KOPT-K1 (cell line): ENCODE measurements around the gene ANKRD27.
"Not testable (repeated sequence)": the region's sequence is repeated elsewhere in the genome, so short reads cannot be mapped to it uniquely, and the experiment has no call there.

Source experiments
- H3K27ac ChIP-seq: fragments of 200-600 bp; sonication (generic); 2 replicates; pipeline ENCODE4 v1.5.1; 2016; ENCODE audit warnings: antibody characterized with exemption, mild to moderate bottlenecking, low read depth, low read length; ENCODE audit not compliant: poor library complexity, severe bottlenecking
- H3K36me3 ChIP-seq: fragments of 200-600 bp; sonication (generic); 2 replicates; pipeline ENCODE4 v1.5.1; 2017; ENCODE audit warnings: antibody characterized with exemption, mild to moderate bottlenecking, low read length, moderate library complexity; ENCODE audit not compliant: insufficient read depth
- H3K9me3 ChIP-seq: fragments of 200-600 bp; sonication (generic); 2 replicates; pipeline ENCODE4 v1.5.1; 2017; ENCODE audit warnings: antibody characterized with exemption, low read length, mild to moderate bottlenecking; ENCODE audit not compliant: insufficient read depth, poor library complexity, severe bottlenecking

ANKRD27 gene

DNA sequence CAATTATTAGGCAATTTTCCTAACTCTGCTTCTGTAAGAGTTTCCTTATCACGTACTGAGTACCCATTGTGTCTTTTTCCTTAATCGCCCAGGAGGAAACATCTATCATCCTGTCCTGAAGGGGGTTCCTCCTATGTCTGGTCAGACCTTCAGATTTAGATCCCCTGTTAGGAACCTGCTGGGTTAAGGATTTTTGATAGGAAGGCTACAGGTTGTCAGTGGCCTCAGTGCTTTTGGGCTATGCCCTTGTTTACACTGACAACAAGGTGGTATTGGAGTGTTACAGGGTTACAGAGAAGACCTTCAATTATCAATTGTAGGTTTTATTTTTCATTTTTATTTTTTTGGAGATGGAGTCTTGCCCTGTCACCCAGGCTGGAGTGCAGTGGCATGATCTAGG, 19.9 kb upstream of the ANKRD27 start:
- Histone ChIP-seq H3K9me3 (peaks cover 13% of the 10 kb centered on the region), H3K36me3 (peaks cover 47% of the 10 kb centered on the region)
- H3K27ac ChIP-seq = not testable (repeated sequence)

DNA sequence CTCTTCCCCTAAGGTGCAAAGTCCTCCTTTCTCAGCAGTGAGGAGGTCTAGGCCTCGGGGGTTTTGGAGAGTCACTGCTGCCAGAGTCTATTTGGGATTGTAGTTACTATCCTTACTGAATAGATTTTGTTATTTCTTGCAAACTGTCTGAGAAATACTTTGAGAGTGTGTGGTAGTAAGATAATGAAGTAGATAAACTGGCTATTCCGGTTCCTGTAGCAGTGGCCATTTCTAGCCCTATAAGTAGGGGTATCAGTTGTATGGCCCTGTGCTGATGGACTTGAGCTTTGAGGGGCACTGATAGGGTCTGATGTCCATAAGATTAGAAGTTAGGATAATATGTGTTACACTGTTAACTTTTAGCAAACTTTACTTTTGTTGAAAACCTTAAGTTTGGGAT, 19.3 kb upstream of the ANKRD27 start:
- not testable (repeated sequence) for H3K9me3 ChIP-seq, H3K27ac ChIP-seq
- peaks cover 42% of the 10 kb centered on the region for H3K36me3 ChIP-seq

GRCh38 chr19:32693151-32694108, 18.4 kb upstream of the ANKRD27 start:
- peak overlapping the region; percentile 77 for H3K27ac ChIP-seq
- H3K36me3 ChIP-seq = peaks cover 33% of the 10 kb centered on the region
- H3K9me3 ChIP-seq = not testable (repeated sequence)

- Histone ChIP-seq H3K27ac (peak overlapping the region; percentile 77), H3K9me3 (peaks cover 8% of the 10 kb centered on the region), H3K36me3 (peaks cover 28% of the 10 kb centered on the region)
Observed at GRCh38 chr19:32692727-32693061, 17.7 kb upstream of the ANKRD27 start.

DNA sequence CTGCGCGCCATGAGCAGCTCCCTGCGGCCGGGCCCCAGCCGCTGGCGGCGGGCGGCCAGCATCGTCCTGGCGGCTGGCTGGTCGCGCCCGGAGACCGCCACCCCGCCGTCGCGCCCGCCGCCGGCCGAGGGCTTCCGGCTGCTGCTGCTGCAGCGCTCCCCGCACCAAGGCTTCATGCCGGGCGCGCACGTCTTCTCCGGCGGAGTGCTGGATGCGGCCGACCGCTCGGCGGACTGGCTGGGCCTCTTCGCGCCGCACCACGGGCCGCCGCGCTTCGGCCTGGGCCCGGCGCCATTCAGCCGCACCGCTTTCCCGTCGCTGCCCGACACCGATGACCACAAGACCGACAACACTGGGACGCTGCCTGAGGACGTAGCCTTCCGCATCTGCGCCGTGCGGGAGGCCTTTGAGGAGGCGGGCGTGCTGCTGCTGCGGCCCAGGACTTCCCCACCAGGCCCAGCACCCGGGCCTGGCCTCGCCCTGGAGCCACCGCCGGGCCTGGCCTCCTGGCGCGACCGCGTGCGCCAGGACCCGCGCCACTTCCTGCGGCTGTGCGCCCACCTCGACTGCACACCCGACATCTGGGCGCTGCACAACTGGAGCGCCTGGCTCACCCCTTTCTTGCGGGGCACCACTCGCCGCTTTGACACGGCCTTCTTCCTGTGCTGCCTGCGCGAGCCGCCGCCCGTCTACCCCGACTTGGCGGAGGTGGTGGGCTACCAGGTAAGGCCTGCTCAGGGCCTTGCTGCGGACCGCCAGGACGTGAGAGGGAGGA, 17.2 kb upstream of the ANKRD27 start:
- Histone ChIP-seq H3K9me3 (peaks cover 8% of the 10 kb centered on the region), H3K27ac (peak overlapping the region; percentile 77), H3K36me3 (peaks cover 22% of the 10 kb centered on the region)

GRCh38 chr19:32691291-32691951, 16.4 kb upstream of the ANKRD27 start, which contains the start of gene NUDT19:
Gene NUDT19 (plus strand): TSS chr19:32691821. CDS start chr19:32691961, 140 bp downstream.
- Histone ChIP-seq H3K27ac (peak within 1 kb of the TSS; percentile 77), H3K9me3 (peaks cover 8% of the 10 kb centered on the region), H3K36me3 (peaks cover 15% of the 10 kb centered on the region)

GRCh38 chr19:32688311-32688710, 13.3 kb upstream of the ANKRD27 start:
- Histone ChIP-seq H3K9me3 (peaks cover 2% of the 10 kb centered on the region), H3K27ac (no peak overlapping the region), H3K36me3 (no peaks in the 10 kb centered on the region)

GRCh38 chr19:32687681-32688080, 12.7 kb upstream of the ANKRD27 start:
- no peak overlapping the region for H3K27ac ChIP-seq
- H3K9me3 ChIP-seq = no peaks in the 10 kb centered on the region
- no peaks in the 10 kb centered on the region for H3K36me3 ChIP-seq

DNA sequence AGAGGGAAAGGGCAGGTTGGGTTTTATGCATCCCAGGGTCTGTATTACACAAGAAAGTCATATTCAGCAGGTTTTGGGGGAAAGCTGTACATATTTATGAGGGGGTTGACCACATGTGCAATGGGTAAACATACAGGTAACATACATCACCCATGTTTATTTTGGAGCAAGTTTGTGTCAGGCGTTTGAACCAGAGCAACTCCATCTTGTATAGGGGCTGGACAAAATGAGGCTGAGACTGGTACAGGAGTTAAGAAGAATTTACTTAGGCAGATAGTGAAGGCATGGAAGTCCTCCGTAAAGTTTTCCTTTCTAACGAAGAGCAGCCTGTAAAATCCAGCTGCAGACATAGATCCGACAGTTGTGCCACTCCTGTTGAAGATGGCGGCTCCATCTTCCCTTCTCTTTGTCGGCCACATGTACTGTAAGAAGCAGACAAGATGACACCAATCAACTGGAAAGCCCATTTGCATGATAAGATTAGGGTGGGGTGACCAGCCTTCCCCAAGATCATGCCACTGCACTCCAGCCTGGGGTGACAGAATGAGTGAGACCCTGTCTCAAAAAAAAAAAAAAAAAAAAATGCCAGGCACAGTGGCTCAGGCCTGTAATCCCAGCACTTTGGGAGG, 12.0 kb upstream of the ANKRD27 start:
- no peak overlapping the region for H3K27ac ChIP-seq
- H3K9me3 ChIP-seq = no peaks in the 10 kb centered on the region
- no peaks in the 10 kb centered on the region for H3K36me3 ChIP-seq

- Histone ChIP-seq H3K27ac (no peak overlapping the region), H3K9me3 (no peaks in the 10 kb centered on the region), H3K36me3 (no peaks in the 10 kb centered on the region)
Observed at GRCh38 chr19:32682317-32682716, 7.3 kb upstream of the ANKRD27 start.

- H3K27ac ChIP-seq = no peak overlapping the region
- no peaks in the 10 kb centered on the region for H3K9me3 ChIP-seq
- no peaks in the 10 kb centered on the region for H3K36me3 ChIP-seq
Observed at GRCh38 chr19:32680986-32681385, 6.0 kb upstream of the ANKRD27 start.

DNA sequence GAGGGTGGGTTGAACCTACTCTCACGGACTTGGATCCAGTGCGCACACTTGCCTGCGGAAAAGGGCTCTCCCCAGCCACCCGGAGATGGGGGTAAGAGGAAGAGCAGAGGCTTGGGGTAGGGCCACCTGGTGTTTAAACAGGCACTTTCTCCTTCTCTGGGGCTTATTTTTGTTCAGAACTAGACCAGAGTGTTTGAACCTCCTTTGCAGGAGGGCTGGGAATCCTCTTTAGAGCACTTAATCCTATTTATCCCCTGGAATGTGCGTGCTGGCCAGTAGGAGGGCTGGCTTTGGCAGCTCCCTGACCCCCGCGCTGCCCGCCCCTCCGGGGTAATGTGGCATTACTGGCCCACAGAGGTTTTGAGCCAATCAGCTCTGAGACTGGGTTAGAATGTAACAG, 2.7 kb upstream of the ANKRD27 start:
- no peak overlapping the region for H3K27ac ChIP-seq
- no peaks in the 10 kb centered on the region for H3K9me3 ChIP-seq
- H3K36me3 ChIP-seq = no peaks in the 10 kb centered on the region

- Histone ChIP-seq H3K27ac (no peak overlapping the region), H3K36me3 (no peaks in the 10 kb centered on the region), H3K9me3 (no peaks in the 10 kb centered on the region)
Observed at GRCh38 chr19:32676895-32677359, 1.9 kb upstream of the ANKRD27 start.

DNA sequence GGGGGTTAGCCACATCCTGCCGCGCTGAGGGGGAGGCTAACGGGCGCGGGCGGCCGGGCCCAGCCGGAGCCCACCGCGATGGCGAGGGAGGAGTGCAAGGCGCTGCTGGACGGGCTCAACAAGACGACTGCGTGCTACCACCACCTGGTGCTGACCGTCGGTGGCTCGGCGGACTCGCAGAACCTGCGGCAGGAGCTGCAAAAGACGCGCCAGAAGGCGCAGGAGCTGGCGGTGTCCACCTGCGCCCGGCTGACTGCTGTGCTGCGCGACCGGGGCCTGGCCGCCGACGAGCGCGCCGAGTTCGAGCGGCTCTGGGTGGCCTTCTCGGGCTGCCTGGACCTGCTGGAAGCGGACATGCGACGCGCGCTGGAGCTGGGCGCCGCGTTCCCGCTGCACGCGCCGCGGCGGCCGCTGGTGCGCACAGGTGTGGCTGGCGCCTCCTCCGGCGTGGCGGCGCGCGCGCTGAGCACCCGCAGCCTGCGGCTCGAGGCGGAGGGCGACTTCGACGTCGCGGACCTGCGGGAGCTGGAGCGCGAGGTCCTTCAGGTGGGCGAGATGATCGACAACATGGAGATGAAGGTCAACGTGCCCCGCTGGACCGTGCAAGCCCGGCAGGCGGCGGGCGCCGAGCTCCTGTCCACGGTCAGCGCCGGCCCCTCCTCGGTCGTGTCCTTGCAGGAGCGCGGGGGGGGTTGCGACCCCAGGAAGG, 1.4 kb upstream of the ANKRD27 start:
- no peaks in the 10 kb centered on the region for H3K9me3 ChIP-seq
- H3K27ac ChIP-seq = no peak overlapping the region
- no peaks in the 10 kb centered on the region for H3K36me3 ChIP-seq
